Subcutaneous adipose tissue (tissue), 4 donors: ENCODE data around the gene THOC6. TPM values are rescaled to one million over a fixed set of nuclear protein-coding genes. Genes with fewer than 3 reads are reported as not detected.

Experiments used
- CTCF ChIP-seq: fragments of 450-650 bp; IDR thresholded peaks from one replicate; pipeline ENCODE4 v1.5.1; 2016; ENCODE audit warnings: low read depth, mild to moderate bottlenecking, control low read depth, antibody characterized with exemption, moderate library complexity
- total RNA-seq, 4 donors: library from RNA; depleted of rRNA; stranded (reverse); fragments of >200 nt; gene quantifications; one replicate each; pipeline ENCODE4 v1.1.0, GENCODE V29; 2016

THOC6 gene
- total RNA-seq, 4 donors from 2014 or later, result 10.8 to 17.2 (median 13.8) TPM

- no peak for TF ChIP-seq CTCF
These were observed 986 bp upstream of the THOC6 start for GRCh38 chr16:3022684-3023414.

GRCh38 chr16:3023415-3023668 is 493 bp upstream of the THOC6 start:
- no peak for TF ChIP-seq CTCF

- TF ChIP-seq CTCF, result no peak
These were observed 1.5 kb downstream of the THOC6 start for GRCh38 chr16:3025032-3026002.

- TF ChIP-seq CTCF, result no peak
These were observed 2.2 kb downstream of the THOC6 start for GRCh38 chr16:3026003-3026378.

- TF ChIP-seq CTCF, result no peak
These were observed 3.0 kb downstream of the THOC6 start for GRCh38 chr16:3026609-3027488.

- TF ChIP-seq CTCF, result no peak
These were observed 3.6 kb downstream of the THOC6 start for GRCh38 chr16:3027489-3027795.
